Ovary (tissue), 3 donors: ENCODE results near the gene PFKP.

ENCODE experiments used
- CTCF ChIP-seq, 3 donors: fragments of 450-650 bp in 2 of 3; fragments of 200-600 bp in 1 of 3; IDR thresholded peaks; one replicate each; pipeline versions ENCODE4 v1.5.1 to v1.8.0; 2016 to 2022; ENCODE audit warnings: antibody characterized with exemption in 3 of 3, mild to moderate bottlenecking in 1 of 3
- EP300 ChIP-seq: sonication (generic); formaldehyde crosslinking; IDR thresholded peaks from one replicate; pipeline ENCODE4 v1.6.1; 2017; ENCODE audit warnings: antibody characterized with exemption
- POLR2A ChIP-seq: fragments of 450-650 bp; IDR thresholded peaks from one replicate; pipeline ENCODE4 v1.6.1; 2017; ENCODE audit warnings: antibody characterized with exemption, mild to moderate bottlenecking, moderate library complexity
- donor health status: DM: no; HTN: no; CAD: no.

GRCh38 chr10:3099291-3100092 is 32.1 kb downstream of the PFKP start:
- TF ChIP-seq CTCF (IDR thresholded peaks at IDR 0.05) (no peak), POLR2A (no peak), EP300 (no peak)
